Naive thymus-derived CD8-positive, alpha-beta T cell (primary cell): ENCODE measurements around the gene ABCC2. TPM values are rescaled to one million over a fixed set of nuclear protein-coding genes. Genes with fewer than 3 reads are reported as not detected.
"Not testable (repeated sequence)": the region's sequence is repeated elsewhere in the genome, so short reads cannot be mapped to it uniquely, and the experiment has no call there.

Experiments used
- ATAC-seq, 2 donors: fragments of 150-1000 bp; cut with Tn5 transposase in 1 of 2; sonication (Bioruptor Pico), chemical (Tn5 transposase) in 1 of 2; 1 replicate in 1 of 2; 2 replicates in 1 of 2; pipeline ENCODE4 v1.10.0; 2021; ENCODE audit warnings: mild to moderate bottlenecking in 2 of 2, moderate library complexity in 2 of 2
- POLR2A ChIA-PET: fragments of 350-600 bp; sonication (Branson Sonifier 250); formaldehyde crosslinking; loops from one replicate; lab custom pipeline; 2021; ENCODE audit warnings: antibody characterized with exemption; lab: Charles Lee
- DNase-seq, 10 donors: peaks; one replicate each; pipeline versions ENCODE4 v3.0.0 to v3.0.0-alpha.2; 2020 to 2022
- H3K27ac Mint-ChIP-seq, 10 donors: one replicate each; pipeline ENCODE4 v1.8.0; 2020 to 2022; ENCODE audit warnings: mild to moderate bottlenecking in 10 of 10, mixed read lengths in 10 of 10, moderate library complexity in 4 of 10, inconsistent platforms in 1 of 10
- H3K27me3 Mint-ChIP-seq, 5 donors: one replicate each; pipeline ENCODE4 v1.8.0; 2021 to 2022; ENCODE audit warnings: mixed read lengths in 5 of 5
- H3K36me3 Mint-ChIP-seq, 3 donors: one replicate each; pipeline ENCODE4 v1.8.0; 2020 to 2022; ENCODE audit warnings: mixed read lengths in 3 of 3, mild to moderate bottlenecking in 2 of 3, inconsistent platforms in 1 of 3
- H3K4me1 Mint-ChIP-seq, 4 donors: one replicate each; pipeline ENCODE4 v1.8.0; 2021 to 2022; ENCODE audit warnings: mixed read lengths in 4 of 4
- H3K4me3 Mint-ChIP-seq, 10 donors: one replicate each; pipeline ENCODE4 v1.8.0; 2020 to 2022; ENCODE audit warnings: mild to moderate bottlenecking in 10 of 10, mixed read lengths in 10 of 10, moderate library complexity in 6 of 10, inconsistent platforms in 1 of 10
- H3K9me3 Mint-ChIP-seq, 9 donors: one replicate each; pipeline ENCODE4 v1.8.0; 2020 to 2022; ENCODE audit warnings: mixed read lengths in 9 of 9, mild to moderate bottlenecking in 3 of 9, inconsistent platforms in 1 of 9, moderate library complexity in 1 of 9
- polyA plus RNA-seq, 3 donors: library from polyadenylated mRNA; unstranded; fragments of 300-500 nt; fragmentation: Illumina TruSeq; gene quantifications; one replicate each; pipeline ENCODE4 v1.2.3, GENCODE V29; 2021
- total RNA-seq, 8 experiments: library from RNA in 2 of 8; stranded (reverse) in 2 of 8; gene quantifications; one replicate each; pipeline ENCODE4 v1.2.3 and lab custom pipeline; 2021 to 2026

Gene ABCC2
- total RNA-seq (1 to 10 TPM; 5.5 to 6.8 TPM), polyA plus RNA-seq (under 1 TPM; 0.50 to 0.86 (median 0.60) TPM), total RNA-seq (lab: John Stamatoyannopoulos, UW) (5.0 to 17.9 (median 9.6) reads per million in 6 experiments)

DNA sequence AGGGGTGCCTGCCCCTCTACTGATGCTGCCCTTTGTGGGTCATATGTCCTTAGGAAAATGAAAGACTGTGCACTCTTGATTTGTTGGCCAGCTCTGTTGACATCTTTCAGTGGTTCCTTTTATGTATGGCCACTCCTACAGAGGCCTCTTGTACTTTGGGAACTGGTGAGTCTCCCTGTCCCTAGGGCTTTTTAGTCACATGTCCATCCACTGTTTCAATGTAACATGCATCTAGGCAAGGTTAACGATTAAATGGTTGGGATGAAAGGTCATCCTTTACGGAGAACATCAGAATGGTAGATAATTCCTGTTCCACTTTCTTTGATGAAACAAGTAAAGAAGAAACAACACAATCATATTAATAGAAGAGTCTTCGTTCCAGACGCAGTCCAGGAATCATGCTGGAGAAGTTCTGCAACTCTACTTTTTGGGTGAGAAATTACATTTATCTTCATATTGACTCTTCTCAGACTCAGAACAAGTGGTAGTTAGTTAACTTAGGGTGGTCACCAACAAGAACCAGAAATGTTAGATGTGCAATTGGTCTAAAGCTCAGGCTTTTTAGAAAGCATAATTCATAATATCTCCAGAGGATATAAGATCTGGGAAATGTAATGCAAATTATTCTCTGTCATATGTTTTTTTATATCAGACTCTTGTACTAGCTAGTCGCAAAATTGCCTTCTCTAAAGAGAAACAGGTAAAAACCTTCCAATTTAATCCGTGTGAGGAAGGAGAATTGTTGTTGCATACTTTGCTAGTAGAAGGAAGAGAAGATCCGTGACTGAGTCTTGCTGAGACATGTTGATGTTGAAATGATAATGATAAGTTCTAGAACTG lies at the start of gene ABCC2:
ABCC2 (plus strand) TSS at position 194 of the 840 bp plus-strand sequence; CDS start at position 399, 205 bp downstream.
- no peak within 1 kb of the TSS for H3K27ac Mint-ChIP-seq
- no peak for ATAC-seq
- H3K36me3 Mint-ChIP-seq = peaks cover 10 to 32% (median 18%) of the 10 kb centered on the region in 3 donors

DNA sequence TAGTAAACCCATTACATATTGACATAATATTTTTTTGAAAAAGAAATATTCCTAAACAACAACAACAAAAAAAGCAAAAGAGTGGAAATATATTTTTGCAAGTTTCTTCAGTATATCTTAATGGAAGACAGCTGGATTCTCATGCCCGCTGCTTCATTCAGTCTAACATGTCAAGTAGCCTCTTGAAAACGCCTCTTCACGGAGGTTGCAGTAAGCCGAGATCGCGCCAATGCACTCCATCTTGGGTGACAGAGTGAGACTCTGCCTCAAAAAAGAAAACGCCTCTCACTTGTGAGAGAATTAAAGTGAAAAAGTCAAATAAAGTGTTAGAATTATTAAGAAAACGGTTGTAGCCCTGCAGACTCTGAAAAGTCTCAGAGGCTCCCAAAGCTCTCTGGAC lies 49.1 kb upstream of the ABCC2 start:
- POLR2A ChIA-PET = no interaction called here
- peaks cover 9 to 43% (median 14%) of the 10 kb centered on the region in 3 donors for H3K36me3 Mint-ChIP-seq
- H3K9me3 Mint-ChIP-seq = no peaks in the 10 kb centered on the region
- H3K27ac Mint-ChIP-seq = peak overlapping the region in 7 of 10 donors; percentile 41 to 85 (median 70)
- H3K4me1 Mint-ChIP-seq = peaks cover 24 to 63% (median 57%) of the 10 kb centered on the region in 4 donors
- no peak for DNase-seq
- peaks cover 0 to 1% (median 0%) of the 10 kb centered on the region in 5 donors for H3K27me3 Mint-ChIP-seq
- ATAC-seq = no peak
- peak overlapping the region; percentile 50 to 100 (median 80) for H3K4me3 Mint-ChIP-seq

More for the DNA sequence above, at the start of gene ABCC2:
- Mint-ChIP-seq H3K4me1 (peaks cover 3 to 12% (median 5%) of the 10 kb centered on the region in 4 donors), H3K9me3 (peaks cover 0 to 9% (median 0%) of the 10 kb centered on the region in 9 donors), H3K27me3 (peaks cover 0 to 2% (median 0%) of the 10 kb centered on the region in 5 donors), H3K4me3 (no peak within 1 kb of the TSS)
- DNase-seq = no peak
- POLR2A ChIA-PET = no interaction called here

DNA sequence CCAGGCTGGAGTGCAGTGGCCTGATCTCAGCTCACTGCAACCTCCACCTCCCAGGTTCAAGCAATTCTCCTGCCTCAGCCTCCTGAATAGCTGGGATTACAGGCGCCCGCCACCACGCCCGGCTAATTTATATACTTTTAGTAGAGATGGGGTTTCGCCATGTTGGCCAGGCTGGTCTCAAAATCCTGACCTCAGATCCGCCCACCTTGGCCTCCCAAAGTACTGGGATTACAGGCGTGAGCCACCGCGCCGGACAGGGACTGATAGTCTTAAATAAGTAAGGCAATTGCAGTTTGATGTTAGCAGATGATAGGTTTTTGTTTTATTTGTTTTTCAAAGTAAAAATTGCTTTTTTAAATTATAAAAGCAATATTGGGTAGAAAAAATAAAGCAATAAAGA lies 48.3 kb upstream of the ABCC2 start:
- H3K27me3 Mint-ChIP-seq, H3K9me3 Mint-ChIP-seq, DNase-seq, ATAC-seq, POLR2A ChIA-PET: not testable (repeated sequence)
- peaks cover 17 to 42% (median 18%) of the 10 kb centered on the region in 3 donors for H3K36me3 Mint-ChIP-seq
- peak overlapping the region in 2 of 10 donors; percentile 48 to 70 for H3K27ac Mint-ChIP-seq
- peaks cover 24 to 57% (median 53%) of the 10 kb centered on the region in 4 donors for H3K4me1 Mint-ChIP-seq
- H3K4me3 Mint-ChIP-seq = peak overlapping the region in 3 of 10 donors; percentile 81 to 100 (median 82)

DNA sequence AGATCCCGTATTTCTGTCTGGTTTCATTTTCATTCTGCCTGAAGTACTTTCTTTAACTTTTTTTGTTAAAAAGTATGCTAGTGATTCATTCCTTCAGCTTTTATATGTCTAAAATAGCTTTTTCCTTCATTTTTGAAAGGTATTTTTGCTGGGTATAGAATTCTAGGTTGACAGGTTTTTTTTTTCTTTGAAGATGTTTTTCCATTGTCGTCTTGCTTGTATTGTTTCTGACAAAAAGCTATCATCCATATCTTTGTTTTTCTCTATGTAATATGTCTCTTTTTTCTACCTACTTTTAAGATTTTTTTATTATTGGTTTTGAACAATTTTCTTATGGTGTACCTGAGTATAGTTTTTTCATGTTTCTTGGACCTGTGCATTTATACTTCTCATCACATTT lies 42.2 kb upstream of the ABCC2 start:
- Mint-ChIP-seq H3K27me3 (no peaks in the 10 kb centered on the region), H3K9me3 (peaks cover 6 to 28% (median 19%) of the 10 kb centered on the region in 9 donors), H3K27ac (no peak overlapping the region), H3K4me1 (peaks cover 23 to 32% (median 28%) of the 10 kb centered on the region in 4 donors), H3K4me3 (no peak overlapping the region), H3K36me3 (peaks cover 58 to 93% (median 69%) of the 10 kb centered on the region in 3 donors)
- POLR2A ChIA-PET = interaction anchor here (0.6 to 1.3 kb wide), 2 partner anchors 9 to 952 kb away, joined by 3 to 5 read pairs; partner anchors contain the start of genes COX15 and CUTC
- peak in 1 of 10 donors; percentile 5 for DNase-seq
- ATAC-seq = no peak

DNA sequence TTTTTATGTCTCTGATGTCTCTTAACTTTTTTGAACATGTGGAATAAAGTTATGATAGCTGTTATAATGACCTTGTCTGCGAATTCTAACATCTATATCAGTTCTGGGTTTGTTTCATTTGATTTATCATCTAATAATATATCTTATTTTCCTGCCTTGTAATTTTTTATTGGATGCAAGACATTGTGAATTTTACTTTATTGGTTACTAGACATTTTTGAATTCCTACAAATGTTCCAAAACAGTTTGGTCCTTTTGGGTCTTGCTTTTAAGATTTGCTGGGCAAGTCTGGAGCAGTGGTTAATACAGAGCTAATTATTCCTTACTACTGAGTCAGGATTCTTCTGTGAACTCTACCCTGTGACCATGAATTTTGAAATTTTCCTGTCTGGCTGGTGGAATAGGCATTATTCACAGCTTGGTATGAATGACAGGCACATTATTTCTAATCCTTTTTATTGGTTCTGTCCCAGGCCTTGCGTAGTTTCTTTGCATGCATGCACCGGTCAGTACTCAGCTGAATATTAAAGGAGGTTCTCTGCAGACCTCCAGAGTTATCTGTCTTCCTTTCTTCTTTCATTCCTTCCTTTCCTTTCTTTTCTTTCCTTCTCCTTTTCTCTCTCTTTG lies 41.4 kb upstream of the ABCC2 start:
- no peak for ATAC-seq
- Mint-ChIP-seq H3K4me1 (peaks cover 18 to 26% (median 22%) of the 10 kb centered on the region in 4 donors), H3K4me3 (peak overlapping the region in 4 of 10 donors; percentile 20 to 61 (median 31)), H3K27ac (no peak overlapping the region), H3K9me3 (peaks cover 6 to 28% (median 19%) of the 10 kb centered on the region in 9 donors), H3K36me3 (peaks cover 58 to 98% (median 75%) of the 10 kb centered on the region in 3 donors), H3K27me3 (no peaks in the 10 kb centered on the region)
- POLR2A ChIA-PET = interaction anchor here (0.6 to 1.3 kb wide), 2 partner anchors 10 to 951 kb away, joined by 3 to 5 read pairs; partner anchors contain the start of genes COX15 and CUTC
- DNase-seq = no peak

DNA sequence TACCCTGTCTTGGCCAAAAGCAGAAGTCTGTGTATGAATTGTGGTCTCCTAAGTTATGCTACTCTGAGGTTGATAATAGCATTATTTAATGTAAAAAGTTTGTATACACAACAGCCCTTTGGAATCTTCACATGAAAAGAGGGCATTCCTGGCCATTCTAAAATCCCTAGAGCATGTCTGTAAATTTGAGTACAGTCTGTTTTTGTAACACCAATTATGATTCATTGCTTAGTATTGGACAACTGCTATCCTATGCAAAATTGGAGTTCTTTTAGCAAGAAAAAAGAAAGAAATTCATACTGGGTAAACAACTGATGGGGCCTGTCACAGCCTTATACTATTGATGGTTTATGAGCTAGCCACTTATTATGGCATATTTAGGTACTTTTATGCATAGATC lies 40.2 kb upstream of the ABCC2 start:
- peaks cover 13 to 19% (median 19%) of the 10 kb centered on the region in 4 donors for H3K4me1 Mint-ChIP-seq
- H3K27ac Mint-ChIP-seq = no peak overlapping the region
- peaks cover 53 to 96% (median 77%) of the 10 kb centered on the region in 3 donors for H3K36me3 Mint-ChIP-seq
- peaks cover 6 to 28% (median 19%) of the 10 kb centered on the region in 9 donors for H3K9me3 Mint-ChIP-seq
- no peak for DNase-seq
- H3K27me3 Mint-ChIP-seq = no peaks in the 10 kb centered on the region
- no peak for ATAC-seq
- POLR2A ChIA-PET = no interaction called here
- no peak overlapping the region for H3K4me3 Mint-ChIP-seq

DNA sequence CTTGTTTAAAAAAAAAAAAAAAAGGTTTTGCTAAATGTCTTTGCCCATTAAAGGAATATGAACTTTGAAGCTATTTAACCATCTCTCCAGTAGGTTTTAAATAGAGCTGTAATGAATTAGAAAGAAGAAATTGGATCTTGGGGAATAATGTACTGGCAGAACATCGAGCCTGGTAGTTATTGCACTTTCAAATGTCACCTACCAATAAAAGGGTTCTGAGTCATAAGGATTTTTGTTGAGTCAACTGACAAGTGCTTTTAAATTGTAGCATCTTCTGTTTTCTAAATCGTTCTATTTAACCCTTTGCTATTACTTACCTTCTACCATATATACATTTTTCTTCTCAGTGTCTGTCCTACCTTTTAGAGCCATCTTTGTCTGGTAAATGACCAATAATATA lies 39.7 kb upstream of the ABCC2 start:
- Mint-ChIP-seq H3K4me3 (no peak overlapping the region), H3K27me3 (no peaks in the 10 kb centered on the region), H3K27ac (no peak overlapping the region), H3K4me1 (peaks cover 9 to 17% (median 15%) of the 10 kb centered on the region in 4 donors), H3K9me3 (peaks cover 6 to 28% (median 19%) of the 10 kb centered on the region in 9 donors), H3K36me3 (peaks cover 49 to 96% (median 74%) of the 10 kb centered on the region in 3 donors)
- no peak for DNase-seq
- POLR2A ChIA-PET = interaction anchor here (0.6 kb wide), 1 partner anchor 176 kb away, joined by 9 read pairs; no protein-coding TSS in a partner anchor
- no peak for ATAC-seq

DNA sequence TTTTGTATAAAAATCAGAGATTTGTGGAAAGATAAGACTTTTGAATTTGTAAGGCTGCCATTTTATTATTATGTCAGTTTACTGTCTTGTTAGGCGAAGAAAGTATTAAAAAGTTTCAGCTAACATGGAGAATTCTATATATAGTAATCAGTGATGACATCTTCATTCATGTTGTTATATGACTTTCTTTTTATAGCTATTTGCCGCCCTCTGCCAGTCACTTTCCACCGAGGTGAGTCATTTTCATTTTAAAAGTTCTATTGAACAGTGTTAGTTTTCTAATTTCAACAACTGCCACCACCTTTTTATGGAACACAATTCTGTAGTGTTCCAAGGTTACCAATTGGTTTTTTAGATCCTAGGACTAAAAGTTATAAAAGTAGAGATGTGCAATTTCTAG lies 38.6 kb upstream of the ABCC2 start:
- POLR2A ChIA-PET = no interaction called here
- Mint-ChIP-seq H3K27me3 (no peaks in the 10 kb centered on the region), H3K27ac (no peak overlapping the region), H3K36me3 (peaks cover 43 to 97% (median 75%) of the 10 kb centered on the region in 3 donors), H3K9me3 (peaks cover 6 to 28% (median 19%) of the 10 kb centered on the region in 9 donors), H3K4me1 (peaks cover 12 to 28% (median 19%) of the 10 kb centered on the region in 4 donors), H3K4me3 (no peak overlapping the region)
- DNase-seq = no peak
- no peak for ATAC-seq

DNA sequence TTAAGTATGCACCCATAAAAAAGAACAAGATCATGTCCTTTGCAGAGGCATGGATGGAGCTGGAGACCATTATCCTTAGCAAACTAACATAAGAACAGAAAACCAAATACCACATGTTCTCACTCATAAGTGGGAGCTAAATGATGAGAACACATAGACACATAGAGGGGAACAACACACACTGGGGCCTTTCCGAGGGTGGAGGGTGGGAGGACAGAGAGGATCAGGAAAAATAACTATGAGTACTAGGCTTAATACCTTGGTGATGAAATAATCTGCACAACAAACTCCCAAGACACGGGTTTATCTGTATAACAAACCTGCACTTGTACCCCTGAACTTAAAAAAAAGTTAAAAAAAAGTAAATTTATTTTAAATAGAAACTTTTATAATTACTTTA lies 36.3 kb upstream of the ABCC2 start:
- H3K9me3 Mint-ChIP-seq, POLR2A ChIA-PET, H3K27me3 Mint-ChIP-seq, H3K4me3 Mint-ChIP-seq, DNase-seq, ATAC-seq: not testable (repeated sequence)
- Mint-ChIP-seq H3K4me1 (peaks cover 11 to 36% (median 21%) of the 10 kb centered on the region in 4 donors), H3K36me3 (peaks cover 21 to 94% (median 61%) of the 10 kb centered on the region in 3 donors), H3K27ac (peak overlapping the region in 4 of 10 donors; percentile 19 to 60 (median 48))

DNA sequence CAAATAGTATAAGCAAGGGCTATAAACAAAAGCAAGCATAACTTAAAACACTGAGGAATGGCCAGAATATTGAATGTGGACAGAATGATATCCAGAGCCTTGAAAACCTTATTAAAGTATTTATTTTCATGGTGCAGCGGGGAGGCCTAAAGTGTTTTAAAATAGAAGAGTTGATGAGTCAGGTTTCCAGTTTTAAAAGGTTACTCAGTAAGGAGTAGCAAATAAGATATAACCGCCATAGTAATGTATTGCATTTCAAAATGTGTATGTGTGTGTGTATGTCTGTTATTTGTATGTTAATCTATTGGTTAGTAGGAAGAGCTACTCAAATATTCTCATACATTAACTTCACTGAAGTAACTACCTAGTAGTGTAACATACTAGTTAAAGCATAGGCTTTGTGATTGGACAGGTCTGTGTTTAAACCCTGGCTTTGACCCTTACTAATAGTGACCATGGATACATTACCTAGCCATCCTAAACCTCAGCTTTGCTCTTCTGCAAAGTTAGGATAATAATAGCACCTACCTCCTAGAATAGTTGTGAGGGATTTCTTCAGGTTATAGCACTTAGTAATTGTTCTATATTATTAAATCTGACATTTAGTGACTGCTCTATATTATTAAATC lies 33.5 kb upstream of the ABCC2 start:
- H3K9me3 Mint-ChIP-seq = no peaks in the 10 kb centered on the region
- no peaks in the 10 kb centered on the region for H3K27me3 Mint-ChIP-seq
- H3K4me1 Mint-ChIP-seq = peaks cover 4 to 22% (median 10%) of the 10 kb centered on the region in 4 donors
- ATAC-seq (no peak), DNase-seq (no peak)
- POLR2A ChIA-PET = interaction anchor here (1.5 kb wide), 1 partner anchor 16 kb away, joined by 3 read pairs; the partner anchor contains the start of genes COX15 and CUTC
- no peak overlapping the region for H3K4me3 Mint-ChIP-seq
- H3K27ac Mint-ChIP-seq = peak overlapping the region in 1 of 10 donors; percentile 23
- peaks cover 5 to 91% (median 47%) of the 10 kb centered on the region in 3 donors for H3K36me3 Mint-ChIP-seq

DNA sequence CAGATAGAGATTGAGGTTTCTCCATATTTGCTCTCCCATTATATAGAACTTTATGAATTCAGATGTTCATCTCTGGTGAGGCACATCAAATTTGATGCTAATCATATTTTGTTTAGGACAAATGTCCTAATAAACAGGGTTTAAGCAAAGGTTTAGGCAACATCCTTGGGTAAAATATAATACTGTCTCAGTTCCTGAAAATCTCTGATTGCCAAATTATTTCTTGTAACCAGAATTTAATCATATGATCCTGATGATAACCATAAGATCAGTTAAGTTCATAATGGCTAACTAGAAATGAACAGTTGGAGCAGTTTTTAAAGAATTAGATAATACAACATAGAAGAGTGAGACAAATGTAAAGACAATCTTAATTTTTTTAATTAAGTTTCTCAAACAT lies 31.8 kb upstream of the ABCC2 start:
- Mint-ChIP-seq H3K27me3 (no peaks in the 10 kb centered on the region), H3K27ac (peak overlapping the region in 1 of 10 donors; percentile 42), H3K9me3 (no peaks in the 10 kb centered on the region), H3K36me3 (peaks cover 8 to 91% (median 41%) of the 10 kb centered on the region in 3 donors), H3K4me3 (no peak overlapping the region), H3K4me1 (peaks cover 4 to 22% (median 9%) of the 10 kb centered on the region in 4 donors)
- DNase-seq (no peak), ATAC-seq (no peak)
- POLR2A ChIA-PET = no interaction called here

DNA sequence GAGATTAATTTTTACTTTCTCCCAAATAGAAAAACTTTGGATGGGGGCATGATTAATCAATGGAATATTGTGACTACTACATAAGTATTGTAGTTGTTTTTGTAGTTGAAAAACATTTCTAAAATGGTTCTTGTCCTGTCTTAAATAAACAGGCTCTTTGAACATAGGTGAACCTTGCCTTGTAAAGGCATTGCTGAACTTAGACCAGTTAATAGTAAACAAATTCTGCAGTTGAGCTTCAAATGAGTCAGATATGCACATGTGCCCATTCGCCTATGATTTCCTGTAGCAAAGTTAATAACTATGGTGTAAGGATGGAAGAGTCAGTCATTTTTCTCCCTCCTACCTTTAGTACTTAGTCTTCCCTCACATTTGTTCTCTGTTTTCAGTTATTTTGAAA lies 27.8 kb upstream of the ABCC2 start:
- ATAC-seq (no peak), DNase-seq (no peak)
- peaks cover 0 to 5% (median 3%) of the 10 kb centered on the region in 4 donors for H3K4me1 Mint-ChIP-seq
- H3K4me3 Mint-ChIP-seq = no peak overlapping the region
- H3K9me3 Mint-ChIP-seq = no peaks in the 10 kb centered on the region
- no peak overlapping the region for H3K27ac Mint-ChIP-seq
- POLR2A ChIA-PET = no interaction called here
- no peaks in the 10 kb centered on the region for H3K27me3 Mint-ChIP-seq
- peaks cover 26 to 95% (median 56%) of the 10 kb centered on the region in 3 donors for H3K36me3 Mint-ChIP-seq
